DMS153 treated with DMSO at 0.1 percent for 48 hours (cell line): ENCODE data around the gene KCNIP1.

ENCODE experiments used
- DNase-seq: peaks from one replicate; lab custom pipeline; 2025; ENCODE audit not compliant: unreplicated experiment; lab: John Stamatoyannopoulos, UW

The KCNIP1 gene

DNA sequence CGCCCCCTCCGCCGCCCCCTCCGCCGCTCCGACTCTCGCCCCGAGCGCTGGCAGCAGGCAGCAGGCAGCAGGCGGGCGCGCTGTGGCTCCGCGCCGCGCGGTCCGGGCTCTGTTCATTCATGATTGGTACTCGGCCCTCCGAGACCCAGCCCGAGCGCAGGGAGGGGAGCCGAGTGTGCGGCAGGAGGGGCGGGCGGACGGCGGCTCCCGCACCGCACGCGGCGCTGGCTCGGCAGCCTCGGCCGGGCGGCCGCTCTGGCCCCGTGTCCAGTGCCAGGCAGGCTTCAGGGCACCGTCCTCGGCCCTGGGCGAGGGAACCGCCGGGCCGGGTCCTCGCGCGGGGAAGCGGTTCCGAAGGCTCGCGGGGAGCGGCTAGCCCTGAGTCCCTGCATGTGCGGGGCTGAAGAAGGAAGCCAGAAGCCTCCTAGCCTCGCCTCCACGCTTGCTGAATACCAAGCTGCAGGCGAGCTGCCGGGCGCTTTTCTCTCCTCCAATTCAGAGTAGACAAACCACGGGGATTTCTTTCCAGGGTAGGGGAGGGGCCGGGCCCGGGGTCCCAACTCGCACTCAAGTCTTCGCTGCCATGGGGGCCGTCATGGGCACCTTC is at the start of gene KCNIP1:
Gene KCNIP1 (plus strand): TSS at position 31 of the 607 bp plus-strand sequence.
- DNase-seq: no peak

DNA sequence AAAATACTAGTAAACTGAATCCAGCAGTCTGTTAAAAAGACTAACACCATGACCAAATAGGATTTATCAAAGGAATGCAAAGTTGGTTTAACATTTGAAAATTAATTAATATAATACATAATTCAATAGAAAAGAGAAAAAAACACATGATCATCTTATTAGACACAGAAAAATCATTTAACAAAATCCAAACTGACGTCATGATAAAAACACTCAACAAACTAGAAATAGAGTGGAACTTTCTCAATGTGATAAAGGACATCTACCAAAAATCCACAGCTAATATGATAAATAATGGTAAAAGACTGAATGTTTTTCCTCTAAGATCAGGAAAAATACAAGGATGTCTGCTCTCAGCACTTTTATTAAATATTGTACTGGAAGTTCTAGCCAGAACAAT is 40.4 kb upstream of the KCNIP1 start:
- DNase-seq: no peak

DNA sequence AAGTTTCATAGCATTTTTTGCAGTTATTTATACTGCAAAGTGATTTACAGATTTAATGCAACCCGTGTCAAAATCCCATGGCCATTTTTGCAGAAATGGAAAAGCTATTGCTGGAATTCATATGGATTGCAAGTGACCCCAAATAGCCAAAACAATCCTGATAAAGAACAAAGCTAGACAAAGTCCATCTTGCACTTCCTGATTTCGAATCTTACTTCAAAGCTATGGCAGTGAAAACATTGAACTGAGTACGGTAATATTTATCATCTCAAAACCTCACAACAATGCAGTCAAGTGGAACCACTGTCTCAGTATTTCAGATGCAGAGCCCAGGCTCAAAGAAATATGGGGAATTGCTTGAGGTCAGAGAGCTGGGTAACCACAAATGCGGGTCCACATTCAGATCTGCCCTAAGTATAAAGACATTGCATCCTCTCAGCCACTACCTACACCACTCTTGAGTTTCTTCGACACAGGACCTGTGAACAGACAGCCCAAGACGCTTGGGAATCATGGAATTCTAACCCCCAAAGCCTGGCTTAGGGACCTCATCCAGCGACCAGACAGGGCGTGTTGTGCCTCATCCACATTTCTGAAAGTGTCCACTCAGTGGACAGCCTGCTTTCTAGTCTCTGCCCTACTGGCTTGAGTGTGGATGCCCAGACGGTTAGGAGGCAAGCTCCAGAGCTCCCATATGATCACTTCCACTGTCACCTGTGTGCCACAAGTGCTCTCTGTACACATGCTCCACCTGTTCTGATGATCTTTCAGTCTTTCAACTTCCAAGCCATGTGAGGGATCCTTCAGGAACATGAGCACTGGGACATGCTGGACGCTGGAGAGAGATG is 39.3 kb upstream of the KCNIP1 start:
- no peak for DNase-seq

DNA sequence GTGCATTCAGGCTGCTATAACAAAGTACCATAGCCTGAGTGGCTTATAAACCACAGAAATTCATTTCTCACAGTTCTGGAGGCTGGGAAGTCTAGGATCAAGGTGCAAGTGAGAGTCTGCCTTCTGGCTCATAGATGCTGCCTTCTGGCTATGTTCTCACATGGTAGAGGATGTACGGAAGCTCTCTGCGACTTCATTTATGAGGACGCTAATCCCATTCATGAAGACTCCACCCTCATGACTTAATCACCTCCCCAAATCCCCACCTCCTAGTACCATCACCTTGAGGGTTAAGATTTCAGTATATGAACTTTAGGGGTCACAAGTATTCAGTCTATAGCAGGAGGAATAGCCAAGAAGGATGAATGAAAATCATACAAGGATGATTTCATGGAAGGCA is 37.3 kb upstream of the KCNIP1 start:
- DNase-seq: no peak

DNA sequence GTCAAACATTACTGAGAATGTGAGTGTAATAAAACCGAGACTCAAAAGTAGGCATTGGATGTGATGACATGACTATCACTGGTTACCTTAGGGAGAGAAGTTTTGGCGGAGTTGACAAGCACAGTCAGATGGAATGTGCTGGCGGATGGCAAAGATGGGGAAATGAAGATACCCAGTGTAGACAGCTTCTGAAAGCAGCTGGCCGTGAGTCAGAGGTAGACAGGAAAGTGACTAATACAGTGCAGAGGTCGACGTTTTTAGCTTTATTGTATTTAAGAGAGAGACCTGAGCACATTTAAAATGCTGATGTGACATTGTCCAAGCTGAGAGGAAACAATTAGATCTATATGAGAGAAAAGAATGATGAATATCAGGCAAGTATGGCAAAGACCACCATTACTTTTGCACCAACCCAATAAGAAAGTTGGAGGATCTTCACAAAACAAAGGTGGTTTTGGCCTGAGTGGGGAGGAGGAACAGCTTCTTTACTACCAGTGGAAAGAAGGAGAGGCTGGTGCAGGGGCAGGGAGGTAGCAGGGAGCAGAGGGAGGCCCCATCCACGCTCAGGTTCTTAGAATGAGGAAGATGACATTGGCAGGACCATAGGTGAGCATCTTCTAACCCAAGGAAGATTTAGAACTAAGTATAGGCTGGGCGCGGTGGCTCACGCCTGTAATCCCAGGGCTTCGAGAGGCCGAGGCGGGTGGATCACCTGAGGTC is 36.7 kb upstream of the KCNIP1 start:
- no peak for DNase-seq

DNA sequence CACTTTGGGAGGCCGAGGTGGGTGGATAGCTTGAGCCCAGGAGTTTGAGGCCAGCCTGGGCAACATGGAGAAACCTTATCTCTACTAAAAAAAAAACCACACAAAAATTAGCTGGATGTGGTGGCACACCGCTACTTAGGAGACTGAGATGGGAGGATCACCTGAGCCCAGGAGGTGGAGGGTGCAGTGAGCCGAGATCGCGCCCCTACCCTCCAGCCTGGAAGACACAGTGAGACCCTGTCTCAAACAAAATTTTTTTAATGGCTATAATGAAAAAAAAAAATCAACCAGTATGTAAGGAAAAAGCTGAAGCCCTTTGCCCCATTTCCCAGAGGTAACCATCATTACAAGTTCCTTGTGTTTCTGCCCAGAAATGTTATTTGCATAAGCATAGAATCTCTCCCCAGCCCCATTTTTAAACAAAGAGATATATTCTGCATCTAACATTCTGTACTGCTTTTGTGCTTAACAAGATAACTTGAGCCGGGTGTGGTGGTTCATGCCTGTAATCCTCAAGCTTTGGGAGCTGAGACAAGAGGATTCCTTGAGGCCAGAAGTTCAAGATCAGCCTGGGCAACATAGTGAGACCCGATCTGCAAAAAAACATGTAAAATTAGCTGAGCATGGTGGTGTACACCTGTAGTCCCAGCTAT is 35.1 kb upstream of the KCNIP1 start:
- no peak for DNase-seq

DNA sequence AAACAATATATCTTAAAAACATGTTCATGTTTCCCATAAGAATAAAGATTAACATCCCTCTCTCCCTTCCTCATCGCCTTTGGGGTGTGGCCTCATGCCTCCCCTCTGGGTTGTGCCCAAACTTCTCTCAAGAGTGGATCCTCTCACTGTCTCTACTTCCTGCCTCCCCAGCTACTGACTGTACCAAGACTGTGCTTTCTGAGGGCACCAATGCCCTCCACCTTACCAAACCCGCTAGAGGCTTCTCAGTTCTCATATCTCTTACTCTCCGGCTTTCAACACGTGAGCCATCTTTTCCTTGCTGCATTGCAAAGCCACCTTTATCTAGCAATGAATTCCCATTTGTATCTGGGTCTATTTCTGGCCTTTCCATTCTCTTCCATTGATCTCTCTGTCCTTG is 34.4 kb upstream of the KCNIP1 start:
- no peak for DNase-seq

DNA sequence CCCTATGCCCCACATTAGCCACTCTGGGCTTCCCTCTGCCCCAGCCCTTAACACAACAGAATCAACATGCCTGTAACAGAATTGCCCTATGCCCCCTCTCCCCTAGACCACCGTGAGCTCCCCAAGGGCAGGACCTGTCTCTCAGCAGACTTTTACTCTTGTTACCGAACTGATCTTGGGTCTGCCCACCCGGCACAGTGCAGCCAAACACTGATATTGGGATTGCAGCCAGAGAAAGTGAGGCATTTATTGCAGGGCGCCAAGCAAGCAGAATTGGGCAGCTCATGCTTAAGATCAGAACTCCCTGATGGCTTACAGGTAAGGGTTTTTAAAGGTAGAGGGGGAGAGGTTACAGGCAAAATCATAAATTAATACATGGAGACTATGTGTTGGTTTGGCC is 33.5 kb upstream of the KCNIP1 start:
- no peak for DNase-seq

DNA sequence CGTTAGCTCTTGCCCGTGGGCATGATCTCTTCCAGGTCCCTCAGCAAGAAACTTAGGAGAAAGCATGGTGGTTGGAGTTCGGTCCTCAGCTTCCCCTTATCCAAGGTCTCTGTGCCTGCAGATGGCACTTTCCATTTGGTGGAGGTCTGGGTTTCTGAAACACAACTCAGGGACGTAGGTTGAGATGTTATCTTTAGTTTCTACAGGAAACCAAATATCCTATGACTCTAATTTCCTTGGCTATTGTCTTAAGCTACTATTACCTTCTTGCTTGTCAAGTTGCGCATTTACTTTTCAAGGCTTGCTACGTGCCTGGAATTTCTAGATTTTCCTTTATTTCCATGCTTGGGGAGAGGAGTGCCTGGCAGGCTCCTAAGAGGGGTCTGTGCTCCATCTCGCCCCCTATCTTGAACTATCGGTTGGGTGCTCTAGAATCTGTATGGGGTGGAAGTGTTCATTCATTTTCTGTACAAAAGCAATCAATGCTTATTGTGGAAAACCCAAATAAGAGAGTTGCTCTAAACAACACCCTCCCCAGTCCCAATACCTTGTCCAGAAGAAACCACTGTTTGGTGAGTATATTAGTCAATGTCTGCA is 32.9 kb upstream of the KCNIP1 start:
- DNase-seq: no peak

DNA sequence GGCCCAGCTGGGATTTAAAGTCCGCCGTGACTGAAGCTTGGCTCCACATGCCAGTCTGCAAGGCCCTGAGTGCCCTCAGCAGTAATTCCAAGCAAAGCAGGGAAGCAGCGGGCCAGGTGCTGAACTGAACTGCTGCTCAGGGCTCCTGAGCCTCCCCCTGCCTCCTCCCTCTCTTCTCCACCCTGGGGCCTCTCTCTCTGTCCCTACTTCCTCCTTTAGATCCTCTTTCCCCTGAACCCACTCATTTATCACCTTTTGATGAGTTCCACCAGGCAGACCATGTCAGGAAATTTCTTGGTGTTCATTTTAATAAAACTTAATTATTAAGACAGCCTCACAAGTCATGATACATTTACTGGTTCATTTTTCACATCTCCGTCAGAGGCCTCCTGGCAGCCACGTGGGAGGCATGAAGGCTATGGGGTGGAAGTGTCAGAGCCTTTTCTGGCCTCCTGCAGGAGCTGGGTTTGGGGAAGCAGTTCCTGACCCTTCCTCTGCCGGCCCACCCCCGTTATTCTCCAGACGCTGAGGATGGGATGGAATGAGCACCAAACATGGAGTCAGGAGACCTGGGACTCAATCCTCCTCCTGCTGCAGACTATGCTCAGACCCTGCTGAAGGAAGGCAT is 32.2 kb upstream of the KCNIP1 start:
- no peak for DNase-seq

DNA sequence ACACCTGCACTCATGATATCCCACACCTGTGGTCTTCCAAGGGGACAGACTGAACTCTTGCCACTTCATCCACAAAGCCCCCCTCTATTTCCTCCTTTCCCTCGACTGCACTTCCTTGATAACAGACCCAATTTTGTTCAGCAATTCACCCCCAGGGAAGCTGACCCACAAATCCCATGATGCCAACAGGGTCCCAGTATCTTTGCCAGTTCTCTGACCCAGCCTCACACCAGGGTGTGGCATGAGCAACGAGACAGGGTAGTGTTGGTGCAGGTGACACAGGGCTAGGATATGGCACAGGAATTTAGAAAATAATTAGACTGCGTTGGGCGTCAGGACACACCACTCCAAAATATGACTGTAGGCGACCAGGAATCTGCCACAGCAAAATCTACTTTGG is 30.2 kb upstream of the KCNIP1 start:
- DNase-seq: no peak

DNA sequence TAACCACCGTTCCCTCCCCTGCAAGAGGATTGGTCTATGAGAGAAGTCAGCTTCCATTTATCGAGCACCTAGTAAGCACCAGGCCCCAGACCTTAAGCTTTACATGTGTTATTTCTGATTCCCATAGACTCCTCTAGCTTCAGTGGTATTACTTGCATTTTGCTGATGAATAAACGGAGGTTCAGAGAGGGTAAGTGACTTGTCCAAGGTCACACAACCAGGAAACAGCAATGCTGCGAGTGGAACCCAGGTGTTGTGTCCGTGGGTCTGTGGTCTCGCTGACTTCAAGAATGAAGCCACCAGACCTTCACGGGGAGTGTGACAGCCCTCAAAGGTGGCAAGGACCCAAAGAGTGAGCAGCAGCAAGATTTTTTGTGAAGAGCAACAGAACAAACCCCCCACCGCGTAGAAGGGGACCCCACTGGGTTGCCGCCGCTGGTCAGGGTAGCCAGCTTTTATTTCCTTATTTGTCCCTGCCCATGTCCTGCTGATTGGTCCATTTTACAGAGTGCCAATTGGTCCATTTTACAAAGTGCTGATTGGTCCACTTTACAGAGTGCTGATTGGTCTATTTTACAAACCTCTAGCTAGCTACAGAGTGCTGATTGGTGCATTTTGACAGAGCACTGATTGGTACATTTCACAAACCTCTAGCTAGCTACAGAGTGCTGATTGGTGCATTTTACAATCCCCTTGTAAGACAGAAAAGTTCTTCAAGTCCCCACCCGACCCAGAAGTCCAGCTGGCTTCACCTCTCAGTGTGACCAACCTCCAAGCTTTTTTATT is 29.1 kb upstream of the KCNIP1 start:
- no peak for DNase-seq

DNA sequence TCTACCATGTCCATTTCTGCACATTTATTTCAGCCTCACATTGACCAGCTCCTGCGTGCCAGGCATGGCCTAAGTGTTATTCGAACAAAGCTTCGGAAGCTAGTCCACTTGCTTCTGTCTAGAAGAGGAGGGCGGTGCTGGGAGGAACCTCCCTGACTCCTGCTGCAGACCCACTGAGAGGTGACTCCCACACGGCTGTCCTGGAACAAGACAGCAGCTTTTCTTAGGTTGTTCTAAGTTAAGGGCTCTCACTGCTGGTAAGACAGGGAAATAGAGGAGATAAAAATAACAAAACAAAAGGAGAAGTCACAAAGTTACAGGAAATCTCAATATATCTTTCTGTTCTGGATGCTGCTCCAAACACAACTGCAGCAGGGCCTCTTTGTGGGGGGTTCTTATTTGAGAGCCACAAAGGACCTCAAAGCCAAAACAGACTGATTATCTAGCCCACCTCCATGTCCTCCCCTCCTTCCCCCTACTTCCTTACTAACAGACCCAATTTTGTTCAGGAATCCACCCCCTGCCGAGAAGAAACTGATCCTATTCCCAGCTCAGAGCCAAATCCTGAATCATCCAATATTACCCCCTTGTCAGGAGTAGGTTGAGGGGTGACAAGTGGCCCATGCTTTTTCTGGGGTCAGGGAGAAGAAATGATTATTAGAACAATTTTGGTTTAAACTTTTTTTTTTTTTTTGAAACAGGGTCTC is 28.4 kb upstream of the KCNIP1 start:
- DNase-seq: no peak

DNA sequence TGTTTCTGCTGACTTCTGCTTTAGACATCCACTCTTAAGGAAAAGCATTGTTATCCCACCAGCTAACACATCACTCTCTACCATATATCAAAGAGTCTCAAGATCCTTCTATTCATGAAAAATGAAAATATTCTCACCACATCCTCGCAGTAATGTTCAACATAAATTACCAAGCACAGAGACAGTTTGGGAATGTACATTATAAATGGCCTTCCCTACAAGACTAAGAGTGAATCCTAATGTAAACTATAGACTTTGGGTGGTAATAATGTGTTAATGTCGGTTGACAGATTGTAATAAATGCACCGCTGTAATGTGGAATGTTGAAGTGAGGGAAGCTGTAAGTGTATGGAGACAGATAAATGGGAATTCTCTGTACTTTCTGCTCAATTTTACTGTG is 27.1 kb upstream of the KCNIP1 start:
- no peak for DNase-seq

DNA sequence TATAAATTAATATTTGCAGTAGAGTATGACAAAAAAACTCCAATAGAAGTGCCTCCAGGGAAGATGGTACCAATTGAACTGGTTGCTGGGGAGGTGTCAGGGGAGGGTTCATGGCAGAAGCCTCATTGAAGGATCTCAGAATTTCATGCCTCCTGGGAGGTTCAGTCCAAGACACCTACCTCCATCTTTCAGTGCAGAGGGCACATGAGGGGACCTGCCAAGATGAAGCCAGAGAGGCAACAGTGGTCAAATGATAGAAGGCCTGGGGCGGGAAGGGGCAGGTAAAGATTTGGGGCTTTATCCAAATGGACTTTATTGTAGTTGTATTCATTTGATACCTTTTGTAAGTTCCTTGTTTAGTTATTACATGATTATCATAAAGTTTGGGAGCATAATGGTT is 25.9 kb upstream of the KCNIP1 start:
- DNase-seq: no peak

DNA sequence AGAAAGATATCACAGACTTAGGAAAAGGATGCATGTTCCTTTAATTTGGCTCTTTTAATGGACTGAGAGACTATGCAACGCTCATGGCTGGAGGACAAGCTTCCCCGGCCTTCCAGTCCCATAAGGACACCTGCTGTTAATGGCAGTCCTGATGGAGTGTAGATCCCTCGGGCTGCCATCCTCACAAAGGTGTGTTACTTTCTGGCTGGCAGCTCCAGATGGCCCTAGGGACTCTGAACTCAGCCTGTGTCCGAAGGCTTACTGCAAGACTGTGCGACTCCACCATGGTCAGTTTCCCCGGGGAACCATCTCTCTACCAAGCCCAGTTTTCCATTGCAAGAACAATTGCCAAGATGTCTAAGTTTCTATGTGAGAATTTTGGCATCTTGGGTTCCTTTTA is 25.5 kb upstream of the KCNIP1 start:
- DNase-seq: no peak

DNA sequence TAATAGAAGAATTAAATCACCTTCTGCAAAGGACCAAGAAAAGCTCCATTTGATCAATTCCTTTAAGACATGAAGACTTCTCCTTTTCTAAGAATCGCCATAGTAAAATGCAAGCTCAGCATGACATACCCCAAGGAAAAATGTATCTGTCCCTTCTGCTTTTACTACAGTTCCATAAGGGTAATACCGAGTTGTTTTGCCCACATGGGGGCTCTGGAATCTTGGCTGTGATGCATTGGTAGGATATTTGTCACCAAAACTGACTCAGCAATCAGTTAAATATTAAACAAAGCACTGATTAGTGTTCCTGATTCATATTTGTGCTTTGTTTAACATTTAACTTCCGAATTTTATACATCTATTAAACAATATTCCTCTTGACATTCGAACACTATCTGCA is 24.3 kb upstream of the KCNIP1 start:
- DNase-seq: no peak

DNA sequence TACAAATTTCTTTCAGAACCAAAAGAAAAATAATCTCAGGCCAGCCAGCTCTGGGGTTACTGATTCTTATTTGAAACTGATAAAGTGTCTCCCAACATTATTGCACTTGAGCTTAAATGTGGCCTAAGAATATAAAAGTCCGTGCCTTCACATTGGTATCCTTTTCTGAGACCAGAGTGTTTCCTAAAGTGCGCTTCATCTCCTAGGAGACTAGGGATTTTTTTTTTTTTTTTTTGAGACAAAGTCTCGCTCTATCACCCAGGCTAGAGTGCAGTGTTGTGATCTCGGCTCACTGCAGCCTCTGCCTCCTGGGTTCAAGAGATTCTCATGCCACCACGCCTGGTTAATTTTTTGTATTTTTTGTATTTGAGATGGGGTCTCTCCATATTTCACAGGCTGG is 23.6 kb upstream of the KCNIP1 start:
- DNase-seq: no peak

DNA sequence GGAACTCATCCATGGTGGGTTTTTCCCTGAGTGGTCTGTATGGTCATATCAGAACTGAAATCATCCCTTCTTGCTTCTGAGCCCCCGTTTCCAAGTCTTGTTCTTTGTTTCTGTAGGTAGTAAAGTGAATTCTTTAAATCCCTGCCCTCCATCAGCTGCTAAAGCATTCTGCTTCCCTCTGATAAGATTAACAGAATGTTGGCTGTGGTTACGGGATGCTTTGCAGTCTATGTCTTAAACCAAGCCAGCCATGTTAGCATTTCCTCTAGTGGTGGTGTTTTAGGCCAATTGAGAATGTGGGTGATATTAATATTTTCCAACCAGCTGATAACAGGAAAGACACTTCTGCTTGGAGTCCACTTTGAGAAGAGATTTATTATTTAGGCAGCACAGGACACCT is 22.0 kb upstream of the KCNIP1 start:
- no peak for DNase-seq
